ENCODE data around the gene BMI1.

GRCh38 chr10:22321924-22322640, 1.2 kb downstream of the BMI1 start:
- TF ChIP-seq CTCF (IDR thresholded peaks at IDR 0.05) (no peak), POLR2A (IDR thresholded peaks at IDR 0.05) (no peak)
